ENCODE results near the gene ALDH8A1.

The ALDH8A1 gene

DNA sequence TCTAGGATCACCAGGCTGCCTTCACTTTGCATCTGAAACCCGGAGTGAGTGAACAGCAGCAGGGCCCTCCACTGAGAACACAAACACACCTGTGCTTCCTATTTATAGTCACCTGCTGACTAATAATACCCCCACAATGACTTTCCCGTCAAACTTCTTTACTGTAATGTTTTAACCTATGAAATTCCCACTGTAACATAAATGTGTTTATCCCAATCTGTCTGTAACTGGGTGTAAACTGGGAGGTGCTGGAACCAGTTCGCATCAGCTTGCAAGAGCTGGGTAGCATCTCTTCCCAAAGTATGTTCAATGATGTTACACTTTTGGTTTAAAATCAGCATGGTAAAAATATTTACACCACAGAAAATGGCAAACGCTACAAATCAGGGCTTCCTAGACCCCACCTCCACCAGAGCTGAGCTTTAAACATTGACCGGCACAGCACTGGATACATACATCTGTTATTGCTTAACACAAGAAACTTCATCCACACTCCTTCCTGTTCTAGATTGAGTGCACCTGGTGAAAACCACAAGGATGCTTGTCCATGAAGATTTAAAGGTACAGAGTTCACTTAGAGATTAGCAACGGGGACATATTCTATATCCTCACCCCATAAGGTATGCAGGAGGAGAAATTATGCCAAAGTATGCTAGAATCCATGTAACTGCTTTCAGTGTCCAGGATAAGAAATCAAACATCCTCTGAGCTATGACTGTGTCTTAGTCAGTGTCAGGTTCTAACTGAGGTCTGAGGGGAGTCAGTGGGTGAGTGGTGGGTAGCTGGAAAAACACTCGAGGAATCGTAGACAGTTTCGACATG, 79.0 kb downstream of the ALDH8A1 start:
- no peak for DNase-seq

DNA sequence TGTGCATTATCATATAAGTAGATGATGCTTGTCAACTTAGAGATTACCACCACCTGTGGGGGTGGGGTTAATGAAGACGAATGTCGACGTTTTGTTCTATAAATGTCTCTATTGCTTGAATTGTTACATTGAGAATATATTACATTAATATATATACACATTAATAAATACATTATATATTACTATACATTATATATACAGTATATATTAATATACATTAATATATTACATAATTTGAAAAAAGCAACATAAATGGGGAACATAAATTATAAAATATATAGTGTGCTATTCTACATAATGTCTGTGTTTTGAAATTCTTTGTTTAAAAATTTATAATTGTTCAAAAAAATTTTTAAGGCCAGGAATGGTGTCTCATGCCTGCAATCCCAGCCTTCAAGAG, 81.1 kb downstream of the ALDH8A1 start:
- no peak for DNase-seq

Measured in NCI-H1930 (cell line).